Measurements from ENCODE around the gene KLHL6.

DNA sequence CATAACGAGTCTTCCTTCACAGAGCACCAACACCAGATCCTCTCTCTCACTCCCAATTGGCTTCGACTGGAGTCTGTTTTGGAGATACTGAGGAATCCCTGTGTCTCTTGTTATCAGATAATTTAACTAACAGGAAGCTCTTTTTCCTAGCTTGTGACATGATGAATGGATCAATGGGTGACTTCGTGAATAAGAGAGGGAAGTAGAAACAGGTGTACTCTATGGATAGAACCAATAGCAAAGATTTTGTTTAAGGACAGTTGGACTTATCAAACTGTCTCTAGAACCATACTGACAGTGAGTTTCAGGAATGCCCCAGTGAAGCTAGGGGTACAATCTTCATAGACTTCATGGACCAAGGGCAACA, 29.4 kb upstream of the KLHL6 start:
- TF ChIP-seq, protein P1, sequence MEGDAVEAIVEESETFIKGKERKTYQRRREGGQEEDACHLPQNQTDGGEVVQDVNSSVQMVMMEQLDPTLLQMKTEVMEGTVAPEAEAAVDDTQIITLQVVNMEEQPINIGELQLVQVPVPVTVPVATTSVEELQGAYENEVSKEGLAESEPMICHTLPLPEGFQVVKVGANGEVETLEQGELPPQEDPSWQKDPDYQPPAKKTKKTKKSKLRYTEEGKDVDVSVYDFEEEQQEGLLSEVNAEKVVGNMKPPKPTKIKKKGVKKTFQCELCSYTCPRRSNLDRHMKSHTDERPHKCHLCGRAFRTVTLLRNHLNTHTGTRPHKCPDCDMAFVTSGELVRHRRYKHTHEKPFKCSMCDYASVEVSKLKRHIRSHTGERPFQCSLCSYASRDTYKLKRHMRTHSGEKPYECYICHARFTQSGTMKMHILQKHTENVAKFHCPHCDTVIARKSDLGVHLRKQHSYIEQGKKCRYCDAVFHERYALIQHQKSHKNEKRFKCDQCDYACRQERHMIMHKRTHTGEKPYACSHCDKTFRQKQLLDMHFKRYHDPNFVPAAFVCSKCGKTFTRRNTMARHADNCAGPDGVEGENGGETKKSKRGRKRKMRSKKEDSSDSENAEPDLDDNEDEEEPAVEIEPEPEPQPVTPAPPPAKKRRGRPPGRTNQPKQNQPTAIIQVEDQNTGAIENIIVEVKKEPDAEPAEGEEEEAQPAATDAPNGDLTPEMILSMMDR (IDR thresholded peaks at IDR 0.05; ENCODE audit: poor library complexity) = no peak
- no peak for TF ChIP-seq EZH2phosphoT487 (IDR thresholded peaks at IDR 0.05; ENCODE audit: low read depth, severe bottlenecking, unreplicated experiment)
